ENCODE measurements around the gene MSX1. TPM values are rescaled to one million over a fixed set of nuclear protein-coding genes. Genes with fewer than 3 reads are reported as not detected.

Gene MSX1
- total and polyA plus RNA-seq, 4 donors, result 3.8 to 14.5 (median 4.7) TPM

DNA sequence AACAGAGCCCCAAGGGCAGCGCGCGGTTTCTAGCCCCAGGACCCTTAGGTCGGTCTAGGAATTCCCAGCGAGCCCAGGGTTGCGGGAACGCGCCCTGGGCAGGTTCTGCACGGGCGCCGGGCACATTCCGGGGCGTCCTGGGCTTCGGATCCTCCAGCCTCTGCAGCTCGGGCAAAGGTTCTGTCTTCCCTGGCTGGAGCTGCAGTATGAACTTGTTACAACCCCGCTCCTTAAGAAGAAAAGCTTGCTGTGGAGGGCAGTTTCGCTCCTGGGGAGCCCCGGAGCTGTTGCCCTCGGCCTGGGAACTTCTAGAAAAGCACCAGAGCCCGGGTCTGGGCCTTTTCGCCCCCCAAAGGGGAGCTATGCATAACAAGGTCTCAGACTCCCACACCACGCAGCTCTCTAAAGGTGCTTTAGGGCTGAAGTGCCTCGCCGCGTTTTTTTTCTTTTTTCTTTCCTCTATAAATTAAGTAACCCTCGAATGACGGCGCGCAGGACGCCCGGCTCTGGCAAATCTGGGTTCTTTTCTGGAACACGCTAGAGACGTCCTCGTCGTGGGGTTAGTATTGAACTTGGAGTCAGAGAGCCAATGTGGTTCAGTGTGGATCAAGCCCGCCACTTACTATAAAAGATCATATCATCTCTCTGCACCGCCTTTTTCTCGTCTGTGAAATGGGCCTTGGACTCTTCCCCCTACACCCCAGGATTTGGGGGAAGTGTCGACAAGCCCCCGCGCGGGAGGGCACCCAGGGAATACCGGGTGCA, 5.7 kb downstream of the MSX1 start:
- DNase-seq, result no peak
- peak overlapping the region in 1 of 2 donors; percentile 25 for H3K4me3 ChIP-seq (ENCODE audit: low read length in 2 of 2)
- ATAC-seq (ENCODE audit: low FRiP score), result no peak
- whole genome bisulfite sequencing, 2 donors, result 41 to 58% methylated on average over 41 to 43 of the region's 43 CpGs
- H3K9me3 ChIP-seq (ENCODE audit: control insufficient read depth, low read length), result no peaks in the 10 kb centered on the region
- no peaks in the 10 kb centered on the region for H3K27me3 ChIP-seq (ENCODE audit: control insufficient read depth in 1 of 2, insufficient read depth in 2 of 2, low read length in 1 of 2)
- H3K27ac ChIP-seq (ENCODE audit: low read depth in 1 of 2, low read length in 2 of 2), result no peak overlapping the region
- H3K36me3 ChIP-seq (ENCODE audit: control insufficient read depth in 1 of 2, insufficient read depth in 2 of 2, low read length in 1 of 2), result no peaks in the 10 kb centered on the region
- no peaks in the 10 kb centered on the region for H3K4me1 ChIP-seq (ENCODE audit: control insufficient read depth in 1 of 2, insufficient read depth in 2 of 2, low read length in 2 of 2)
- intact Hi-C loops (cut with DNase I), result no loop called here

DNA sequence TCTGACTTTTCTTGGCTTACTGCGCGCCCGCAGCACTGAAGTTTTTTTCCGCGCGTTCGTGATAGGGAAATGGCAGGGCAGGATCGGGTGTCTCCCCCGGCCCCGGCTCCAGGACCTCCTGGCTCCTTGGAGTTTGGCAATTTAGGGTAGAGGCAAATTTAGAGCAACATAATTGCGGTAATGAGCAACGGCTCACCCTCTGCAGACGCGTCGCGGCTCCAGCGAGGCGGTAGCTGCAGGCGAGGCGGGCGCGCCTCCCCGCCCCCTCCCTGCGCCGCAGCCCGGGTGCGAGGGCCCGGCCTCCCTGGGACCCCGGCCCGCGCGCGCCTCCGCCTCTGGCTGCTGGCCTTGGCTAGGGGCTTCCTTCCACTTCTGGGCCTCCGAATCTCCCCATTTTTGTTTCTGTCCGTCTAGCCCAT, 6.2 kb downstream of the MSX1 start:
- Histone ChIP-seq H3K27me3 (ENCODE audit: control insufficient read depth in 1 of 2, insufficient read depth in 2 of 2, low read length in 1 of 2) (no peaks in the 10 kb centered on the region), H3K27ac (ENCODE audit: low read depth in 1 of 2, low read length in 2 of 2) (no peak overlapping the region), H3K36me3 (ENCODE audit: control insufficient read depth in 1 of 2, insufficient read depth in 2 of 2, low read length in 1 of 2) (no peaks in the 10 kb centered on the region), H3K9me3 (ENCODE audit: control insufficient read depth, low read length) (no peaks in the 10 kb centered on the region), H3K4me1 (ENCODE audit: control insufficient read depth in 1 of 2, insufficient read depth in 2 of 2, low read length in 2 of 2) (no peaks in the 10 kb centered on the region), H3K4me3 (ENCODE audit: low read length in 2 of 2) (peak overlapping the region; percentile 7 to 25)
- intact Hi-C loops (cut with DNase I), result no loop called here
- WGBS, 2 donors, result 9 to 11% methylated on average over 25 to 36 of the region's 36 CpGs
- DNase-seq (no peak), ATAC-seq (ENCODE audit: low FRiP score) (no peak)

GRCh38 chr4:4866124-4866865, 6.8 kb downstream of the MSX1 start:
- no peak for ATAC-seq (ENCODE audit: low FRiP score)

GRCh38 chr4:4866866-4867374, 7.5 kb downstream of the MSX1 start:
- Histone ChIP-seq H3K4me1 (ENCODE audit: control insufficient read depth in 1 of 2, insufficient read depth in 2 of 2, low read length in 2 of 2) (no peaks in the 10 kb centered on the region), H3K27ac (ENCODE audit: low read depth in 1 of 2, low read length in 2 of 2) (no peak overlapping the region), H3K36me3 (ENCODE audit: control insufficient read depth in 1 of 2, insufficient read depth in 2 of 2, low read length in 1 of 2) (no peaks in the 10 kb centered on the region), H3K9me3 (ENCODE audit: control insufficient read depth, low read length) (no peaks in the 10 kb centered on the region), H3K4me3 (ENCODE audit: low read length in 2 of 2) (no peak overlapping the region), H3K27me3 (ENCODE audit: control insufficient read depth in 1 of 2, insufficient read depth in 2 of 2, low read length in 1 of 2) (no peaks in the 10 kb centered on the region)
- WGBS, 2 donors, result 19 to 26% methylated on average over 41 of the region's 41 CpGs
- ATAC-seq (ENCODE audit: low FRiP score) (no peak), DNase-seq (no peak)
- intact Hi-C loops (cut with DNase I), result no loop called here

More at GRCh38 chr4:4866124-4866865, 6.8 kb downstream of the MSX1 start:
- no peaks in the 10 kb centered on the region for H3K4me1 ChIP-seq (ENCODE audit: control insufficient read depth in 1 of 2, insufficient read depth in 2 of 2, low read length in 2 of 2)
- peak overlapping the region; percentile 7 to 25 for H3K4me3 ChIP-seq (ENCODE audit: low read length in 2 of 2)
- 4 to 7% methylated on average over 44 of the region's 44 CpGs for whole genome bisulfite sequencing, 2 donors
- DNase-seq, result no peak
- H3K27me3 ChIP-seq (ENCODE audit: control insufficient read depth in 1 of 2, insufficient read depth in 2 of 2, low read length in 1 of 2), result no peaks in the 10 kb centered on the region
- intact Hi-C loops (cut with DNase I), result no loop called here
- no peaks in the 10 kb centered on the region for H3K36me3 ChIP-seq (ENCODE audit: control insufficient read depth in 1 of 2, insufficient read depth in 2 of 2, low read length in 1 of 2)
- H3K9me3 ChIP-seq (ENCODE audit: control insufficient read depth, low read length), result no peaks in the 10 kb centered on the region
- no peak overlapping the region for H3K27ac ChIP-seq (ENCODE audit: low read depth in 1 of 2, low read length in 2 of 2)

GRCh38 chr4:4867375-4868039, 8.0 kb downstream of the MSX1 start:
- intact Hi-C loops (cut with DNase I), result no loop called here
- Histone ChIP-seq H3K36me3 (ENCODE audit: control insufficient read depth in 1 of 2, insufficient read depth in 2 of 2, low read length in 1 of 2) (no peaks in the 10 kb centered on the region), H3K27me3 (ENCODE audit: control insufficient read depth in 1 of 2, insufficient read depth in 2 of 2, low read length in 1 of 2) (no peaks in the 10 kb centered on the region), H3K4me3 (ENCODE audit: low read length in 2 of 2) (no peak overlapping the region), H3K27ac (ENCODE audit: low read depth in 1 of 2, low read length in 2 of 2) (no peak overlapping the region), H3K4me1 (ENCODE audit: control insufficient read depth in 1 of 2, insufficient read depth in 2 of 2, low read length in 2 of 2) (no peaks in the 10 kb centered on the region), H3K9me3 (ENCODE audit: control insufficient read depth, low read length) (no peaks in the 10 kb centered on the region)
- ATAC-seq (ENCODE audit: low FRiP score) (no peak), DNase-seq (no peak)
- whole genome bisulfite sequencing, 2 donors, result 48 to 56% methylated on average over 31 to 36 of the region's 36 CpGs

- H3K4me3 ChIP-seq (ENCODE audit: low read length in 2 of 2), result no peak overlapping the region
- no peak for ATAC-seq (ENCODE audit: low FRiP score)
- H3K4me1 ChIP-seq (ENCODE audit: control insufficient read depth in 1 of 2, insufficient read depth in 2 of 2, low read length in 2 of 2), result no peaks in the 10 kb centered on the region
- WGBS, 2 donors, result 42 to 61% methylated on average over 24 of the region's 24 CpGs
- no peaks in the 10 kb centered on the region for H3K9me3 ChIP-seq (ENCODE audit: control insufficient read depth, low read length)
- intact Hi-C loops (cut with DNase I), result no loop called here
- H3K36me3 ChIP-seq (ENCODE audit: control insufficient read depth in 1 of 2, insufficient read depth in 2 of 2, low read length in 1 of 2), result no peaks in the 10 kb centered on the region
- H3K27ac ChIP-seq (ENCODE audit: low read depth in 1 of 2, low read length in 2 of 2), result no peak overlapping the region
- no peak for DNase-seq
- no peaks in the 10 kb centered on the region for H3K27me3 ChIP-seq (ENCODE audit: control insufficient read depth in 1 of 2, insufficient read depth in 2 of 2, low read length in 1 of 2)
Measured at GRCh38 chr4:4868040-4868757, 8.7 kb downstream of the MSX1 start.

GRCh38 chr4:4868758-4869723, 9.6 kb downstream of the MSX1 start:
- H3K27me3 ChIP-seq (ENCODE audit: control insufficient read depth in 1 of 2, insufficient read depth in 2 of 2, low read length in 1 of 2), result no peaks in the 10 kb centered on the region
- ATAC-seq (ENCODE audit: low FRiP score) (no peak), DNase-seq (no peak)
- no peaks in the 10 kb centered on the region for H3K9me3 ChIP-seq (ENCODE audit: control insufficient read depth, low read length)
- H3K4me3 ChIP-seq (ENCODE audit: low read length in 2 of 2), result no peak overlapping the region
- H3K4me1 ChIP-seq (ENCODE audit: control insufficient read depth in 1 of 2, insufficient read depth in 2 of 2, low read length in 2 of 2), result no peaks in the 10 kb centered on the region
- 34 to 53% methylated on average over 32 to 37 of the region's 37 CpGs for WGBS, 2 donors
- intact Hi-C loops (cut with DNase I), result no loop called here
- no peak overlapping the region for H3K27ac ChIP-seq (ENCODE audit: low read depth in 1 of 2, low read length in 2 of 2)
- H3K36me3 ChIP-seq (ENCODE audit: control insufficient read depth in 1 of 2, insufficient read depth in 2 of 2, low read length in 1 of 2), result no peaks in the 10 kb centered on the region
